ENCODE measurements around the gene TP53BP1.
"Not testable (repeated sequence)": the region's sequence is repeated elsewhere in the genome, so short reads cannot be mapped to it uniquely, and the experiment has no call there.

The TP53BP1 gene

DNA sequence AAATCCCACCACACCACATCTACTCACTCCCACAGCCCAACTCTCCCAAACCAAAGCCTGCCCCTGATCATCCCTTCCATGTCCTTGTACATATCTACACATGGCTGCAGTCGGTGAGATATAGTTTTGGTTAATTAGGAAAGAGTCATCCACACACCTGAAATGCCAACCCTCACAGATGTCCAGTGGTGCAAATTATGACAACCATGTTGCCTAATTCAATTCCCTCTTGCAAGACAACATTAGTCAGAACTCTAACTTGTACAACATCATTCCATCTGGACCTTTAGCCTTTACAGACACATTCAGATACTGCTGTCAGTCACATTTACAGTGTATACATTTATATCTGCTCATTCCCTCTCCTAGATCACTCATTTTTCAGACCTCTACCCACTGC lies 80.9 kb downstream of the TP53BP1 start:
- H3K4me1 ChIP-seq (ENCODE audit: insufficient read depth, low read length), result no peaks in the 10 kb centered on the region
- H2AFZ ChIP-seq (ENCODE audit: low read depth, low read length), result no peak overlapping the region
- no peaks in the 10 kb centered on the region for H3K27me3 ChIP-seq (ENCODE audit: insufficient read depth, low read length)
- H3K4me3 ChIP-seq (ENCODE audit: low read length), result no peak overlapping the region
- H3K9me3 ChIP-seq (ENCODE audit: low read length), result no peaks in the 10 kb centered on the region
- peaks cover 93% of the 10 kb centered on the region for H3K36me3 ChIP-seq (ENCODE audit: insufficient read depth, low read length)

DNA sequence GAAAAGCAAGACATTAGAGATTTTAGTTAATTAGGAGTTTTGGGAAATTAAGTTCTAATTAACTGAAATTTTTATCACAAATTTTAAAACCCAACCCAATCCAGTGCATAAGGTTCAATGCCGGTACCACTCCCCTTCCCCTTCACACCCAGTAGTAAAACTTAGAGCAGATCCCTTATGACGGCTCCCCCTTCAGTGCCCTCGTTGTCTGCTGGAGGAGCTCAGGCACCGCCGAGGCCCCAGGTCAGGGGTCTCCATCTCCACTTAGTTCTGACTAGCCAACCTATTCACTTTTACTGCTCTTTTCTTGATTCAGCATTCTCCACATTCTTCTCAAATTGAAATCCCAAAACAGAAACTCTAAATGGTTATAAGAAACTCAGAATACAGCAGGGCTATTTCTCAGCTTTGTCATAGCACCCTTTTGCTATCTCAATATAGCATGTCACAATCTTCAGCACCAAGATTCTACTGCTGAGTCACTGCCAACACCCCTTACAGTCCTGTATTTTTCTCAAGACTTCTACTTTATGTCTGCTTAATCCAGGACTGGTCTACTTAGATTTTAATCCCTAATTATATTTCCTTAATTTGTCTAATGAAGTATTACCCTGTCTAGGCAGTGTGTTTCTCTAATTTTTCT lies 82.3 kb downstream of the TP53BP1 start:
- H3K27me3 ChIP-seq (ENCODE audit: insufficient read depth, low read length), result no peaks in the 10 kb centered on the region
- H3K9me3 ChIP-seq (ENCODE audit: low read length), result no peaks in the 10 kb centered on the region
- no peak overlapping the region for H2AFZ ChIP-seq (ENCODE audit: low read depth, low read length)
- no peak overlapping the region for H3K4me3 ChIP-seq (ENCODE audit: low read length)
- H3K36me3 ChIP-seq (ENCODE audit: insufficient read depth, low read length), result peaks cover 93% of the 10 kb centered on the region
- H3K4me1 ChIP-seq (ENCODE audit: insufficient read depth, low read length), result no peaks in the 10 kb centered on the region

DNA sequence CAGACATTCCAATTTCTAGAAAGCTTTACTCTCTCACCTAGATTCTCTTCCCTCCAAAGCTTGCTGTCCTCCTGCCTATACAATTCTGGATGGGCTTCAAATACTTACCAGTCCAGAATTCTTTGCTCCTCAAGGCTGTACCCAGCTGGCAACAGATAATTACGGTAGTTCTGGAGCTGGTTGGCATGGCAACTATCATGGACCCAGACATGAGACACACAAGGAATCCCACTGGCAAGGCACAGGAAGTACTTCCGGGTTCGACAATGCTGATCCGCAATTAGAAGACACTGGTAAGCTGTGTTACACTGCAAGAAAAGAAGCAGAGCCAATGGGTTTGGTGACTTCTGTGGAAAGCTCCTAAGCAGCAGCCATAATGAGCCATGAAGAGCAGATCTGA lies 84.2 kb downstream of the TP53BP1 start:
- H3K27me3 ChIP-seq (ENCODE audit: insufficient read depth, low read length), result no peaks in the 10 kb centered on the region
- H2AFZ ChIP-seq (ENCODE audit: low read depth, low read length), result no peak overlapping the region
- no peak overlapping the region for H3K4me3 ChIP-seq (ENCODE audit: low read length)
- H3K9me3 ChIP-seq (ENCODE audit: low read length), result no peaks in the 10 kb centered on the region
- H3K36me3 ChIP-seq (ENCODE audit: insufficient read depth, low read length), result peaks cover 98% of the 10 kb centered on the region
- H3K4me1 ChIP-seq (ENCODE audit: insufficient read depth, low read length), result no peaks in the 10 kb centered on the region

DNA sequence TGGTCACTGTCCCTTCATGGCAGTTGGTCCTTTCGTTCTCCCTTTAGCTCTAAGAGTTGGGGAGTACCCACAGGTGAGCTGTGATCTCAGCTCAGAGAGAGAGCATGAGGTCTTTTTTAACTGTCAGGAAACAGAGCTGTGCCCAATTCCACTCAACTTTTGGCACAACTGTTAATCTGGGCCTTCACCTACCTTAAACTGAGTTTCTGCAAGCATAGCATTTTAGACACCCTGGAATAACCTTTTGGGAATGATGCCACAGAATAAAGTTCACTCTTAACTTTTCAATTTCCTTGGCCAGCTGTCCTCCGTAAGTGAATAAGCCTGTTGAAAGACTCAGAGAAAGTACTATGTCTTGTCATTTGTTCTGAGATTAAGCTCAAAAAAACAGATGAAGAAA lies 86.1 kb downstream of the TP53BP1 start:
- Histone ChIP-seq H3K4me3 (ENCODE audit: low read length) (no peak overlapping the region), H3K9me3 (ENCODE audit: low read length) (no peaks in the 10 kb centered on the region), H2AFZ (ENCODE audit: low read depth, low read length) (no peak overlapping the region), H3K4me1 (ENCODE audit: insufficient read depth, low read length) (no peaks in the 10 kb centered on the region), H3K36me3 (ENCODE audit: insufficient read depth, low read length) (peaks cover 97% of the 10 kb centered on the region), H3K27me3 (ENCODE audit: insufficient read depth, low read length) (no peaks in the 10 kb centered on the region)

DNA sequence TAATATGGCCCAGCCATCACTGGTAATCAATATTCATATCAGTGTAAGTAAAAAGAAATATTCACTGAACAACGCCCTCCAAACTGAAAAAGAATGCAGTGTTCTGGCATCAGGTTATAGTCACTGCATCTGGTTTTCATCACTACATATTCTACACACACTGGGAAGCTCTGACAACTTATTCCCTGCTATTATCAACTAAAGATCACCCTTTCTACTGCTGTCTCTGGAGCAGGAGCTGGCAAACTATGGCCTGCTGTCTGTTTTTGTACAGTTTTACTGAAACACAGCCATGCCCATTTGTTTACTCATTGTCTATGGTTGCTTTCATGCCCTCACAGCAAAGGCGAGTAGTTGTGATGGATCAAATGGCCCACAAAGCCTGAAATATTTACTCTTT lies 86.8 kb downstream of the TP53BP1 start:
- no peak overlapping the region for H3K4me3 ChIP-seq (ENCODE audit: low read length)
- no peaks in the 10 kb centered on the region for H3K9me3 ChIP-seq (ENCODE audit: low read length)
- no peaks in the 10 kb centered on the region for H3K4me1 ChIP-seq (ENCODE audit: insufficient read depth, low read length)
- H3K36me3 ChIP-seq (ENCODE audit: insufficient read depth, low read length), result peaks cover 97% of the 10 kb centered on the region
- H3K27me3 ChIP-seq (ENCODE audit: insufficient read depth, low read length), result no peaks in the 10 kb centered on the region
- H2AFZ ChIP-seq (ENCODE audit: low read depth, low read length), result no peak overlapping the region

DNA sequence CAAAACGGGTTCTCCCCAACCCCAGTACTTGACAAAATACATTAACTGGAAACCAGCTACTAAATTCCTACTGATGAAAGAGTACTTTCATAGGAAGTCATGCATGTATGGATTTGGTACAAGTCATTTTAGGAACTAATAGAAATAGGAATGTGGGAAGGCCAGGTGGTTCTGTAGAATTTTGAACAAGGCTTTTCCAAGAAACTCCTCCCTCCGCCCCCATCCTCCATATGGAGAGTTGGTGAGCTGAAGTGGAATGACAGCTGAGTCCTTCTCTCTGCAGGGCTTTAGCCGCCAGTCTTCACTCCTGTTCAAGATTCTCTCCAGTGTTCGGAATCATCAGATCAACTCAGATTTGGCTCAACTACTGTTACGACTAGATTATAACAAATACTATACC lies 88.8 kb downstream of the TP53BP1 start:
- Histone ChIP-seq H2AFZ (ENCODE audit: low read depth, low read length) (no peak overlapping the region), H3K27me3 (ENCODE audit: insufficient read depth, low read length) (no peaks in the 10 kb centered on the region), H3K9me3 (ENCODE audit: low read length) (no peaks in the 10 kb centered on the region), H3K36me3 (ENCODE audit: insufficient read depth, low read length) (peaks cover 90% of the 10 kb centered on the region), H3K4me1 (ENCODE audit: insufficient read depth, low read length) (no peaks in the 10 kb centered on the region), H3K4me3 (ENCODE audit: low read length) (no peak overlapping the region)

DNA sequence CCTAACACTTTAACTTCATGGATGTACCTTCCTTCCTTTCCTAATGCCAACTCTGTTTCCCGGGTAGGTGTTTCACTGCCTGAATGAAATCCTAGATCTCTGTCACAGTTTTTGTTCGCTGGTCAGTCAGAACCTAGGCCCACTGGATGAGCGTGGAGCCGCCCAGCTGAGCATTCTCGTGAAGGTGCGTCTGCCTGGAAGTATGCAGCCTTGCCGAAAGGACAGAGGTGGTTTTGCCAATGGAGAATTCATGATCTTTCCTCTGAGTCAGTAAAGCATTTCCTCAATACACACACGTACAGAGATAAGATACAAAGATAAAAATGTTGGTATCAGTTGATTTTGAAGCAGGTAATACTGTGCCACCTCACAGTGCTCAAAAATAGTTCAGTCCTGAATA lies 89.3 kb downstream of the TP53BP1 start:
- H3K4me1 ChIP-seq (ENCODE audit: insufficient read depth, low read length), result no peaks in the 10 kb centered on the region
- H3K4me3 ChIP-seq (ENCODE audit: low read length), result no peak overlapping the region
- H3K9me3 ChIP-seq (ENCODE audit: low read length), result no peaks in the 10 kb centered on the region
- no peaks in the 10 kb centered on the region for H3K27me3 ChIP-seq (ENCODE audit: insufficient read depth, low read length)
- no peak overlapping the region for H2AFZ ChIP-seq (ENCODE audit: low read depth, low read length)
- peaks cover 90% of the 10 kb centered on the region for H3K36me3 ChIP-seq (ENCODE audit: insufficient read depth, low read length)

DNA sequence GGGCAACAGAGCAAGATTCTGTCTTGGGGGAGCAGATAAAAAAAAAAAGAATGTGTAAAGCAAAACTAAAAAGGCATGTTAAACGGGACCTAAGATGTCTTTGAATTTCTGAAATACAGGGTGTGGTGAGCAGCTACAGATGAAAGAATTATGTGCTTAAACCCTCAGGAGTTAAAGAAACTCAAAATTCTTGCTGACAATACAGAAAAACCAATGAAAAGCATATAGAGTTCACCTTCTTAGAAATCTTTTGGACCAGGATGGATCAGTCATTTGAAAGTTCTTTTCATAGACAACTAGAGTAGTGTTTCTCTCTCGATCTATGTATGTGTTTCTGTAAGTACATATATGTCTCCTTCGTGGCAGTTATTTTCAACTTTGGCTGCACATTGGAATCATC lies 90.7 kb downstream of the TP53BP1 start:
- Histone ChIP-seq H3K9me3 (ENCODE audit: low read length) (no peaks in the 10 kb centered on the region), H3K4me1 (ENCODE audit: insufficient read depth, low read length) (no peaks in the 10 kb centered on the region), H2AFZ (ENCODE audit: low read depth, low read length) (no peak overlapping the region), H3K36me3 (ENCODE audit: insufficient read depth, low read length) (peaks cover 89% of the 10 kb centered on the region), H3K27me3 (ENCODE audit: insufficient read depth, low read length) (no peaks in the 10 kb centered on the region), H3K4me3 (ENCODE audit: low read length) (no peak overlapping the region)

DNA sequence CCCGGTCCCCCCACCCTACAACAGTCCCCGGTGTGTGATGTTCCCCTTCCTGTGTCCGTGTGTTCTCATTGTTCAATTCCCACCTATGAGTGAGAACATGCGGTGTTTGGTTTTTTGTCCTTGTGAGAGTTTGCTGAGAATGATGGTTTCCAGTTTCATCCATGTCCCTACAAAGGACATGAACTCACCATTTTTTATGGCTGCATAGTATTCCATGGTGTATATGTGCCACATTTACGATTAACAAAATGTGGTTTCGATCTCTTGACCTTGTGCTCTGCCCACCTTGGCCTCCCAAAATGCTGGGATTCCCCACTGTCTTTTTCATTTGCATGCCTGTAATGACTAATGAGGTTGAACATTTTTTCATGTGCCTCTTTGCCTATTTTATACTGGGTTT lies 99.4 kb downstream of the TP53BP1 start:
- H2AFZ ChIP-seq (ENCODE audit: low read depth, low read length); H3K4me1 ChIP-seq (ENCODE audit: insufficient read depth, low read length); H3K9me3 ChIP-seq (ENCODE audit: low read length); H3K4me3 ChIP-seq (ENCODE audit: low read length); H3K27me3 ChIP-seq (ENCODE audit: insufficient read depth, low read length): not testable (repeated sequence)
- H3K36me3 ChIP-seq (ENCODE audit: insufficient read depth, low read length), result peaks cover 65% of the 10 kb centered on the region

DNA sequence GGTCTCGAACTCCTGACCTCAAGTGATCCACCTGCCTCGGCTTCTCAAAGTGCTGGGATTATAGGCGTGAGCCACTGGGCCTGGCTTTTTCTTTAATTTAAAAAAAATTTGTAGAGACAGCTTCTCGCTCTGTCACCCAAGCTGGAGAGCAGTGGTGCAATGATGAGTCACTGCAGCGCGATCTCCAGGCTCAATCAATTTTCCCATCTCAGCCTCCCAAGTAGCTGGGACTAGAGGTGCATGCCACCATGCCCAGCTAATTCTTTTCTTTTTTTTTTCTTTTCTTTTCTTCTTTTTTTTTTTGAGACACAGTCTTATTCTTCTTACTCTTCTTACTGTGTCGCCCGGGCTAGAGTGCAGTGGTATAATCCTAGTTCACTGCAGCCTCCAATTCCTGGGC lies 102.2 kb downstream of the TP53BP1 start:
- Histone ChIP-seq H3K36me3 (ENCODE audit: insufficient read depth, low read length) (peaks cover 58% of the 10 kb centered on the region), H3K4me3 (ENCODE audit: low read length) (no peak overlapping the region), H3K27me3 (ENCODE audit: insufficient read depth, low read length) (no peaks in the 10 kb centered on the region), H2AFZ (ENCODE audit: low read depth, low read length) (no peak overlapping the region), H3K4me1 (ENCODE audit: insufficient read depth, low read length) (no peaks in the 10 kb centered on the region), H3K9me3 (ENCODE audit: low read length) (no peaks in the 10 kb centered on the region)

DNA sequence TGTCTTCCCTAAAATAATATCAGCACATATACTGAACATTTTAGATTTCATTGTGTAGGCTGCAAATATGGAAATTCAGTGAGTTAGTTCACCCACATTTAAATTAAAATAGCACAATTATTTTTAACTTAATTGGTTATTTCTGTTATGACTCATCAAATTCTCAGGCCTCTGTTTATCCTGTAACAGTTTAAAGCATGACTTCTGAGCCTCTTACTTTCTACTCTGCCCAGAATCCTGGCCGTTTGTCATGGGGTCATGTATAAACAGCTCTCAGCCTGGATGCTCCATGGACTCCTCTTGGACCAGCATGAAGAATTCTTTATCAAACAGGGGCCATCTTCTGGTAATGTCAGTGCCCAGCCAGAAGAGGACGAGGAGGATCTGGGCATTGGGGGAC lies 109.9 kb downstream of the TP53BP1 start:
- Histone ChIP-seq H3K9me3 (ENCODE audit: low read length) (no peaks in the 10 kb centered on the region), H3K4me3 (ENCODE audit: low read length) (no peak overlapping the region), H3K36me3 (ENCODE audit: insufficient read depth, low read length) (peaks cover 84% of the 10 kb centered on the region), H3K4me1 (ENCODE audit: insufficient read depth, low read length) (no peaks in the 10 kb centered on the region), H3K27me3 (ENCODE audit: insufficient read depth, low read length) (no peaks in the 10 kb centered on the region), H2AFZ (ENCODE audit: low read depth, low read length) (no peak overlapping the region)

DNA sequence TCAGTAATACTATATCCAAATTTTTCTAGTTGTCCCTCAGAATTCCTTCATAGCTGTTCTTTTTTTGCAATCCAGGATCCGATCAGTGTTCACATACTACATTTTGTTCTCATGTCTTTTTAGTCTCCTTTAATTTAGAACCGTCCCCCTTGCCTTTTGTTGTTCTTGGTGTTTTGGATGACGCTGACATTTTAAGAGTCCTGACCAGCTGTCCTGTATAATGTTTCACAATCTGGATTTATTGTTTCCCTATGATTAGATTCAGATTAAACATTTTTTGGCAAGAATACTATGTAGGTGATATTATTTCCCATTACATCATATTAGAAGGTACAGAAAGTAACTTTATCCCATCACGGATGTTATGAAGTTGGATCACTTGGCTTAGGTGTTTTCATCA lies 110.6 kb downstream of the TP53BP1 start:
- Histone ChIP-seq H3K36me3 (ENCODE audit: insufficient read depth, low read length) (peaks cover 86% of the 10 kb centered on the region), H2AFZ (ENCODE audit: low read depth, low read length) (no peak overlapping the region), H3K4me1 (ENCODE audit: insufficient read depth, low read length) (no peaks in the 10 kb centered on the region), H3K27me3 (ENCODE audit: insufficient read depth, low read length) (no peaks in the 10 kb centered on the region), H3K9me3 (ENCODE audit: low read length) (no peaks in the 10 kb centered on the region), H3K4me3 (ENCODE audit: low read length) (no peak overlapping the region)

DNA sequence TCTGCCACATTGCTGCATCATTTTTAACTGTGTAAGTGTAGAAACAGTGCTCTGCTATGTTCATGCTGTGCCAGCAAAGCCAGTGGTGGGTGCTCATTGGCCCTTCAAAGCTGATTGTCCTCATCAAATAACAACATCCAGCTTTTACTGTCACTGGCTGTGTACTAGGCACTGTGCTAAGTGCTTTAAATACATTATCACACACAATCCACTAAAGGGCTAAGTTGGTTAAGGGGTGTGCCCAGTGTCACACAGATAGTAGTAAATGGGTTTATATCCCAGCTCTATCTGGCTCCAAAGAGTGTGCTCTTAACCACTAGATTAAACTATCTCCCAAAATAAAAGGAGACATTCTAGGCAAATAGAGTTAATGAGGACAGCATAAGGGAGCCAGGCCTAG lies 114.4 kb downstream of the TP53BP1 start:
- H3K36me3 ChIP-seq (ENCODE audit: insufficient read depth, low read length), result peaks cover 65% of the 10 kb centered on the region
- no peaks in the 10 kb centered on the region for H3K27me3 ChIP-seq (ENCODE audit: insufficient read depth, low read length)
- no peaks in the 10 kb centered on the region for H3K4me1 ChIP-seq (ENCODE audit: insufficient read depth, low read length)
- H3K9me3 ChIP-seq (ENCODE audit: low read length), result no peaks in the 10 kb centered on the region
- H3K4me3 ChIP-seq (ENCODE audit: low read length), result no peak overlapping the region
- no peak overlapping the region for H2AFZ ChIP-seq (ENCODE audit: low read depth, low read length)

DNA sequence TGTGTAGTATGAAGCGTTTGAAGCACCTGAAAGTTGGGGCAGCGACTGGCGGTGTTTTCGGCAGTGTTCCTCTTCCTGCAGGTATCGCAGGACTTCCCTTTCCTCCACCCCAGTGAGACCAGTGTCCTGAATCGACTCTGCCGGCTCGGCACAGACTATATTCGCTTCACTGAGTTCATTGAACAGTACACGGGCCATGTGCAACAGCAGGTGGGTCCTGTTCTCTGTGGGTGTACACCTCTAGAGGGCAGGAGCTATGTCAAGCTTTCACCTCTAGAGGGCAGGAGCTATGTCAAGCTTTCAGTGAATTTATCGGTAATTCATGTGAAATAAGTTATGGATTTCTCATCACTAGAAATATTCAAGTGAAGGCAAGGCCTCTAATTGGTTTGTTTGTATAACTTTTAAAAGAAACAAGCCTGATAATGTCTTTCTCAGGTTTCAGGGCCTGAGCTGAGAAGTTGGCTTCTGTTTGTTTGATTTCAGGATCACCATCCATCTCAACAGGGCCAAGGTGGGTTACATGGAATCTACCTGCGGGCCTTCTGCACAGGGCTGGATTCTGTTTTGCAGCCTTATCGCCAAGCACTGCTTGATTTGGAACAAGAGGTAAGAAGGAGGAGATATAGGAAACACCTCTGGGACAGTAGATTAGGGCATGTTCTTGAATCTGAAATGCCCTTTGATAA lies 116.8 kb downstream of the TP53BP1 start:
- Histone ChIP-seq H3K36me3 (ENCODE audit: insufficient read depth, low read length) (peaks cover 50% of the 10 kb centered on the region), H3K9me3 (ENCODE audit: low read length) (no peaks in the 10 kb centered on the region), H3K27me3 (ENCODE audit: insufficient read depth, low read length) (no peaks in the 10 kb centered on the region), H3K4me1 (ENCODE audit: insufficient read depth, low read length) (peaks cover 10% of the 10 kb centered on the region), H2AFZ (ENCODE audit: low read depth, low read length) (no peak overlapping the region), H3K4me3 (ENCODE audit: low read length) (no peak overlapping the region)
